Measurements from ENCODE around the gene PSRC1.
A peak's percentile ranks its signal among the peaks of the same experiment; 100 is the strongest.
"Not testable (repeated sequence)": the region's sequence is repeated elsewhere in the genome, so short reads cannot be mapped to it uniquely, and the experiment has no call there.

The PSRC1 gene

DNA sequence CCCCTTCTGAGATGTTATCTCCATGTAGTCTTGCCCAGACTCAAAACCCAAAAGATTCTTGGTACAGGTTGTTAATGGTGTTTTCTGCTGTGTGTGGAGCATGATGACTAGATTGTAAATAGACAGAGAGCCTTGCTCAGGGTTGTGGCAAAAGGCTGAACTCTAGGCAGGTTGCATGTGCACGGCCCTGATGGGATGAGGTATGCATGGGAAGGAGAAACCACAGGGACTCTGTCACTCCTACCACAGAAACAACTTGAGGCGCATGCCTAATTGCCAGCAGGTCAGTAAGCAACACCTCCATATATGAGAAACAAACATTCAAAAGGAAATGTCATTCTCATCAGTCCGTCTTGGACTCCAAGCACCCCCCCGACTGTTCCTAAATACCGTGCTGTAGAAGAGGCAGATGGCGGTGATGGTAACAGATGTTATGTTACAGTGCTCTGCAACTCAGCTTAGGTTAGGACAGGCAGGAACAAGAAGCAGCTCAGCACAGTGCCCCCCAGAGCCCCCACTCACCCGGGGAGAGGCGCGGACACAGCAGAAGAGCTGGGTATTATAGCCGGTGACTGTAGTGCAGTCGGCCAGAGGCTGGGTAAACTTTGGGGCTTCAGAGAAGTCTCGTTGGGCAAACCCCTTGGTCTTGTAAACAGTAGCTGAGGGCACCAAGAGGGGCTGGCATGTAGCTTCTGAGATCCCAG lies 12.9 kb upstream of the PSRC1 start:
- DNase-seq (ENCODE audit: low read depth): no peak

DNA sequence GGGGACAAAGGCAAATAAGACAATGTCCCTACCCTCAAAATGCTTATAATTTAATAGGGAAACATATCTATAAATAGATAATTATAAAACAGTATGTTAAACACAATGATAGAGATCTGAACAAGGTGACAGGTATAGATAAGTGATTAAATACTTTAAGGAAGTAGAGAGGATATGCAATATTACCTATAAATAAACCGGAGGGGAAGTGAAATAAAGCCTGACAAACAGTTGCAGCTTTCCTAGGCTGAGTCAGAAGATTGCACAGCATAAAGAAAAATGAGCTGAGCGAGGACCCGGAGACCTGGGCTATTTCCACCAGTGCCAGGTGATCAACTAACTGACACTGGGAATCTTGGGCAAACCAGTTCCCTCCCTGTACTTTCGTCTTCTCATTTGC lies 11.5 kb upstream of the PSRC1 start:
- no peak for DNase-seq (ENCODE audit: low read depth)

DNA sequence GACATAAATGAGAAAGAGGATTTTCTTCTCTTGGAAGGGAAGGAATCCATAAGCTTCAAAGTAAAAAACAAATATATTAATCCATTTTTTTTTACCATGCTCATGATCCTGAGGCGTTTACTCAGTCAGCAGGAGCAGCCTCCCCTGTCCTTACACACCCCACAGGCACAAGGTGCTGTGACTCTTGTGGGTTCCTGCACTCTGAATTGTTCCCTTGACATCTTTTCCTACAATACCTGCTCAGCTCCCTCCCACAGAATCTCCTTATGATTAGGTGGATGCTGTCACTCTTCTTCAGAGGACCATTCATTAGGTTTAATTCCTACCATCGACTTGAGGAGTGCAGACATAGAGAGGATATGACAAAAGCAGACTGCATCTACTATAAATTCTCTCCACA lies 10.1 kb upstream of the PSRC1 start:
- DNase-seq (ENCODE audit: low read depth): no peak

DNA sequence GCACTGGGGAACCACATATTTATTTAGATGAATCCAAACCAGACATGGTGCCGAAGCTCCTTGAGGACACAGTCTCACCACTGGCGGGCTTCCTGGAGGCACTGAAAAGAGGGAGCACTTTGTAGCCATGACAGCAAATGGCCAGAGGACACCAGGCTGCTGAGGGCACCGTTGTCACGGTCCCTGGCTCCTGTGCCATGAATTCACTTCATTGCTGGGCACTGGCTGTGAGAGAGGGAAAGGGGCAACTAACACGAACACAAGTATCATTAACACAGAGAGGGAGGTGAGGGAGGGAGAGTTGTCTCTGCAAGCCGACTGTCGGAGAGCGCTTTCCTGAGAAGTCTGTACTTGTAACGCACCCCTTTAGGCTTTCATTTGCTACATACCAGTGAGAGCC lies 9.4 kb upstream of the PSRC1 start:
- DNase-seq (ENCODE audit: low read depth): no peak

DNA sequence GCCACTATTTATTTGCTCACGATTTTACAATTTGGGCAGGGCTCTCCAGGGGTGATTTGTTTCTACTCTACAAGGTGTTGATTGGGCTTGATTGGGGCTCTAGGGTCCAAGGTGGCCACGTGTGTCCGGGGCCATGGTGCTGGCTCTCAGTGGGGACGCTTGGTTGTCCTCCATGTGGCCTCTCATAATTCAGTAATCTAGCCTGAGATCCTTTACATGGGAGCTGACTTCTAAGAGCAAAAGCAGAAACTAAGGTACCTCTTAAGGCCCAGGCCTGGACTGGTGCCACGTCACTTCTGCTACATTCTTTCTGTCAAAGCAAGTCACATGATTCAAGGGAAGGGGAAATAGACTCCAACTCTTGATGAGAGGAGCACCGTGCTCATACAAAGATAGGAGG lies 8.1 kb upstream of the PSRC1 start:
- DNase-seq (ENCODE audit: low read depth): no peak

DNA sequence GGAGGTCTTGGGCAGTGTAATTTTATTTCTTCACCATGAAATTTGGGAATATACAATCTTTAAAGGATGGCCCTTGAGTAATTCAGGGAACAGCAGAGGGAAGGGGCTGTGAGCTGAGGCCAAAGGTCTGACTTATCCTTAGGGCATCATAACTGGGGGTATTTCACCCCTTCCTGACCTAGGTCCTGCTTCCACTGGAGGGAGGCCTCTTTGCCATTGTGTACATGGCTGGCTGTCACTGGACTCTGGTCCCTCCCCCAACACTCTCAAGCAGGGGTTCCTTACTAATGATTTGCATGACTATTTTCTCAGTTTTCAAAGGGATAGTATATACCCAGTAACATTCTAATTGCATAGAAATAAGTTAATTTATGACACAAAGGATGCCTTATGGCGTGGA lies 7.2 kb upstream of the PSRC1 start:
- DNase-seq (ENCODE audit: low read depth): no peak

DNA sequence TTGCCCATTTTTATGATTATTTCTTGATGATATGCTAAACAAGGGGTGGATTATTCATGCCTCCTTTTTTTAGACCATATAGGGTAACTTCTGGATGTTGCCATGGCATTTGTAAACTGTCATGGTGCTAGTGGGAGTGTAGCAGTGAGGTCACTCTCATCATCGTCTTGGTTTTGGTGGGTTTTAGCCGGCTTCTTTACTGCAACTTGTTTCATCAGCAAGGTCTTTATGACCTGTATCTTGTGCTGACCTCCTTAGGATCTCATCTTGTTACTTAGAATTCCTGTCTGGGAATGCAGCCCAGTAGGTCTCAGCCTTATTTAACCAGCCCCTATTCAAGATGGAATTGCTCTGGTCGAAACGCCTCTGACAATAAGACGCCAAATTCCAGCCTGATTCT lies 3.8 kb upstream of the PSRC1 start:
- not testable (repeated sequence) for DNase-seq (ENCODE audit: low read depth)

DNA sequence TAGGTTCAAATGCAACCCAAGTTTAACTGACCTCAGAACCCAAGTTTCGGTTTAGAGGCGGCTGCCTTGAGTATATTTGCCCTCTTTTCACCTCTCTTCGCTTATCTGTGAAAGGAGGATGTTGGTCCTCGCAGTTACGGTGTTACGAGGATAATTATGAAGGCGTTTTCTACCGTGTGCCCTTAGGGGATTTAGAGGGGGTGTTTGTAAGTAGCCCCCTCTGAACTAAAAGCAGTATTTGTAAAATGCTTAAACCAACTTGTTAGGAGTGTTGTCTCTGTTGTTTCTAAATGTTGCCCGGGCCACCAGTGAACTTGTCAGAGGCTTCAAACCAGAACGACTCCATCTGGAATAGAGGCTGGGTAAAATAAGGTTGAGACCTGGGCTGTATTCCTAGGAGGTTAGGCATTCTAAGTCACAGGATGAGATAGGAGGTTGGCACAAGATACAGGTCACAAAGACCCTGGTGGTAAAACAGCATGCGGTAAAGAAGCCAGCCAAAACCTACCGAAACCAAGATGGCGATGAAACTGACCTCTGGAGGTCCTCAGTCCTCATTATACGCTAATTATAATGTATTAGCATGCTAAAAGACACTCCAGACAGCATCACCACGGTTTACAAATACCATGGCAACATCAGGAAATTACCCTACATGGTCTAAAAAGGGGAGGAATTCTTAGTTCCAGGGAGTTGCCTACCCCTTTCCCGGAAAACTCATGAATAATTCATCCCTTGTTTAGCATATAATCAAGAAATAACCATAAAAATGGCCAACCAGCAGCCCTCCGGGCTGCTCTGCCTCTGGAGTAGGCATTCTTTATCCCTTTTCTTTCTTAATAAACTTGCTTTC lies 1.0 kb upstream of the PSRC1 start:
- DNase-seq (ENCODE audit: low read depth): no peak

DNA sequence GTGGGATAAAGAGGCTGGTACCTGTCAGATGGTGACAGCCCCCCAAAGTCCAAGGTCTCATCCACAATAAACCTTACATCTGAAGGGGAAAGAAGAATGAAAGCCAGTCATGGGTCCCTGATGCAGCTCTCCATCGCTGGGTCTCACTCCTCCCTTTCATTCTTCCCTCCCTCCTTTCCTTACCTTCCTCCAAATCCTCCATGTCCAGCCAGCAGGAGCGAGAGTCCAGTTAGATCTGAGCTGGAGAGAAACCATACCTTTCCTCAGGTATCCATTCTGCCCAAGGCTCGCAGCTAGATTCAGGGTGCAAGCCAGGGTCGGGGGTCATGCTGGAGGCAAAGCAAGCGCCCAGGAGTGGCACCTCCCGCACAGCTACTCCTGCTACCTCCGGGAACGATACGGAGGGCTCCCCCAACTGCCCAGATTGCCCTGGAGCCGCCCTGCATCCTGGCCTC lies 421 bp downstream of the PSRC1 start:
- DNase-seq (ENCODE audit: low read depth): no peak

DNA sequence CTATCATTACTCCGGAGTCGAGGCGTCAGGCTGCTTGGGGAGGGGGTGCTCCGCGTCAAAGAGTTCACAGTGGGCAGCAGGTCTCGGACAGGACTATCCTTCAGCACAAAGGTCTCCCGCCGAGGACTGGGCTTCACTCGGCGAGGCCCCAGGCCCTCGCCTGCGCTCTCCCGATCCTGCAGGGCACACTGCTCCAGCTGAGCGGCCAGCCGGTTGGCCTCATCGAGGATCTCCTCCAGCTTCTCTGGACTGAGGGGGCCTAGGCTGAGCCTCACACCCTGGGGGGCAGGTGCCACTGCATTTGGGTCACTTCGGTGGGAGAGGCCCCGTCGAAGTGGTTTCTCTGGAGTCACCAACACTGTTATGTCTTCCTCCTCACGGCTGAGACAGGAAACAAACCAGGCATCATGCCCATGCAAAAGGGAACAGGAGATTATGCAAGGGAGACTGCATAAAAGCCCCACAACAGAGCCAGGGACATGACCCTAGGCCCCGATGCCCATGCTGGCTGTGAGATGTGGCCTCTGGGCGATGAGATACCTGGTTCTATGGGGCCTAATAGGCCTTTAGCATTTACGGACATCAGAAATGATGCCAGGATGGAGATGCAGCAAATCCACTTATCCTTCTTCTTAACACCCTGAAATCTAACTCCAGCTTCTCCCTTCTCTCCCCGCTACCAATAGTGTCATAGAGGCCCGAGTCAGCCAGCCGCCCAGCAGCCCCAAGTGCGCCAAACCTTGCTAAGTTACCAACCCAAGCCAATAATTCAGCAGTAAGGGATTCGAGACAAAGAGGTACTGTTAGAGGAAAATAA lies 1.1 kb downstream of the PSRC1 start:
- no peak for DNase-seq (ENCODE audit: low read depth)

DNA sequence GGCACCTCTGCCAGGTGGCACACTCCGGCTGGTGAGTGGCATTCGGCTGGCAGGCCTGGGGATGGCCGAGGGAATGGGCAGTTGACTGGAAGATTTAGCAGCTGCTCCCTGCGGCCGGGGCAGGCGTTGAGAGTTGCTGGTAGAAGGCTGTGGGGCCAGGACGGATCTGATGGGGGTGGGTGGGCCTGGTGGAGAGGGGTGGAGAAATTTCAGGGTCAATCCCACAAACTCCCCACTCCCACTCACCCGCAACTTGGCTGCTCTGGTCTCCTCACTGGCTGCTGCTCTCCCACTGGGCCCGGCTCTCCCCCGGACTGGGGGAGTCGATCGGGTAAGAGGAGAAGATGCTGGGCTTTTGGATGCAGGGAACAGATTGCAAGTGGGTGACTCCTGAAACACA lies 2.1 kb downstream of the PSRC1 start:
- no peak for DNase-seq (ENCODE audit: low read depth)

DNA sequence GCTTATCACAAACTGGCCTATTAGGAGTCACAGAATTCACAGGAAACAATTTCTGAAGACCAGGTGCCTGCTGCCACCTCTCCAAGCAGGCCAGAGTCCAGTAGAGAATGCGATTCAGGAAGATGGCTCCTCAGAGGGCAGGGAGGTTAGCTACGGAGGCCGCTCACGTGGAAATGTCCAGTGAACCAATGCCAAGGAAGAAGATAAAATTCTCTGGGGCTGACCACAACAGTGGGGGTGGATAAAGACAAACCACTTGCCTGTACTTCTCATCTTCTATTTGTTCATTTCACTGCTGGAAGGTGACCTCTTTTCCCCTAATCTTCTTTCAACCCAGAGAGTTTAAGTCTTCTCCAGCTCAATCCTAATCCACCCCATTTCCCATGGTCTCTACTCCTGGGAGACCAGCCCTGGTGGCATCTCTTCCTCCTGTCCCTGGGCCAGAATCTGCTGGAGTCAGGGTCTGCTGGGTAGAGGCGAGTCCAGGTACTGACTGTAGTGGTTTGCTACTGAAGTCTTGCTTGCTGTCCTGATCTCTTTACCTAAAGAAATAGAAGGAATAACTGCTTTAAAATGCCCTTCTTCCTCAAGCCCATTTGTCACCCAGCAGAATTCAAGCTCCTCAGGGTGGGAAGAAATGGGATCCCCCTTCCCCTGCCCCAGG lies 3.2 kb downstream of the PSRC1 start:
- no peak for DNase-seq (ENCODE audit: low read depth)

DNA sequence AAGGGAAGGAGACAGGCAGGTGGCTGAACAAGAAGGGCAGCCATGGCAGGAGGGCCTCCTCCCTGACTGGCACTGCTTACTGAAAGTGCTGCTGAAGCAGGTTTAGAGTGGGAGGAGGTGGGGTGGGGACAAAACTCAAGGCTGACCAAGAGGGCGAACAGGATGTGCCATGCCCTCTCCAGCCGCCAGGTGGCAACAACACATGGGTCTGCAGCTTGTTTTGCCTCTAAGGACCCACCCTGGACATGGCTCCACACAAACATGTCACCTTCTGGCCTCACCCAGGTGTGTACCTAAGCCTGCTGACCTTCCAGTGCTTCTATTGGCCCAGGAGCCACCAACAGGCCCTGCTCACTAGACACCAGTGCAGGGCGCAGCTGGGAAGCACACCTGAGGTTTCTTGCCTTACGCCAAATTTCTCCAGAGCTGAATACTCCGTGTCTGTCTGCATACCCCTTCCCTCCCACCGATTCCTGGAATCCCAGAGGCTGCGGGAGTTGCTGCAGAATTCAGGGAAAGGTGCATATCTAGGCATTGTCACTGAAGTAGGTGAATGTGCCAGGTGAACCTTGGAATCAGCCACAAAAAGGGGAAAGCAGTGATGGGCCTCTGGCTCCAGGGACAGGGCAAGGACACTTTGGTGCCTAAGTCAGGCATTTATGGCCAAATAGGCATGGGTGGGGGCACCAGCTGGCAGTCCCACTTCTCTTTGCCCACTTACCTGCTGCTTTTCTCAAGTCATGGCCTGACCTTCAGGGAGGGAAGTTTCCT lies 5.3 kb downstream of the PSRC1 start:
- DNase-seq (ENCODE audit: low read depth): peak; percentile 29

DNA sequence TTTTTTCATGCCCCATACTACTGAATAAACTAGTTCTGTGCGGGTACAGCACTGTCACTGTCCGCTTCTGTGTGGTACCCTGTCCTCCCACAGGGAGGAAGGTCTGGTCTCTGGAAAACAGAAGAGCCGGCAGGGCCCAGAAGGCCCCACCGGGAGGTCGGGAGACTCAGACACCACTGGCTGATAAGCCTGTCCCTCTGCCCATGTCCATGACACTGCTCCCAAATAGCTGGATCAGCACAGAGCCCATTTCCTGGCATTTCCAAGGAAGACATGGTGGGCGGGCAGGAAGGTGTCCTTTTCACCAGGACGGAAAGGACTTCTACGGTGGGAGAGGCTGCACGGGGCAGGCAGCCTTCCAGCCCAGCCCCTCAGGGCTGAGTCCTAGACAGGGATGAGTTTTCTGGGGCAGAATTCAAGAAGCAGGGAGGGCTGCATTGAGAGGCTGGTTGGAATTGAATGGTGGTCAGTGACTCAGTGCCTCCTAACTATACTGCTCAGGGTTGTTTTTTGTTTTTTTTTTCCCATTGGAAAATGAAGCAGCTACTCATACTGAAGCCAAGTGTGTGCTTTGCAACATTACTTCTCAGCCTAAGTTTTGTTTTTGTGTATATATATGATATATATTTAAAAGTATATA lies 7.1 kb downstream of the PSRC1 start:
- no peak for DNase-seq (ENCODE audit: low read depth)

DNA sequence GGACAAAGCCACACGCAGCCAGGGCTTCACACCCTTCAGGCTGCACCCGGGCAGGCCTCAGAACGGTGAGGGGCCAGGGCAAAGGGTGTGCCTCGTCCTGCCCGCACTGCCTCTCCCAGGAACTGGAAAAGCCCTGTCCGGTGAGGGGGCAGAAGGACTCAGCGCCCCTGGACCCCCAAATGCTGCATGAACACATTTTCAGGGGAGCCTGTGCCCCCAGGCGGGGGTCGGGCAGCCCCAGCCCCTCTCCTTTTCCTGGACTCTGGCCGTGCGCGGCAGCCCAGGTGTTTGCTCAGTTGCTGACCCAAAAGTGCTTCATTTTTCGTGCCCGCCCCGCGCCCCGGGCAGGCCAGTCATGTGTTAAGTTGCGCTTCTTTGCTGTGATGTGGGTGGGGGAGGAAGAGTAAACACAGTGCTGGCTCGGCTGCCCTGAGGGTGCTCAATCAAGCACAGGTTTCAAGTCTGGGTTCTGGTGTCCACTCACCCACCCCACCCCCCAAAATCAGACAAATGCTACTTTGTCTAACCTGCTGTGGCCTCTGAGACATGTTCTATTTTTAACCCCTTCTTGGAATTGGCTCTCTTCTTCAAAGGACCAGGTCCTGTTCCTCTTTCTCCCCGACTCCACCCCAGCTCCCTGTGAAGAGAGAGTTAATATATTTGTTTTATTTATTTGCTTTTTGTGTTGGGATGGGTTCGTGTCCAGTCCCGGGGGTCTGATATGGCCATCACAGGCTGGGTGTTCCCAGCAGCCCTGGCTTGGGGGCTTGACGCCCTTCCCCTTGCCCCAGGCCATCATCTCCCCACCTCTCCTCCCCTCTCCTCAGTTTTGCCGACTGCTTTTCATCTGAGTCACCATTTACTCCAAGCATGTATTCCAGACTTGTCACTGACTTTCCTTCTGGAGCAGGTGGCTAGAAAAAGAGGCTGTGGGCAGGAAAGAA lies 8.1 kb downstream of the PSRC1 start:
- no peak for DNase-seq (ENCODE audit: low read depth)

DNA sequence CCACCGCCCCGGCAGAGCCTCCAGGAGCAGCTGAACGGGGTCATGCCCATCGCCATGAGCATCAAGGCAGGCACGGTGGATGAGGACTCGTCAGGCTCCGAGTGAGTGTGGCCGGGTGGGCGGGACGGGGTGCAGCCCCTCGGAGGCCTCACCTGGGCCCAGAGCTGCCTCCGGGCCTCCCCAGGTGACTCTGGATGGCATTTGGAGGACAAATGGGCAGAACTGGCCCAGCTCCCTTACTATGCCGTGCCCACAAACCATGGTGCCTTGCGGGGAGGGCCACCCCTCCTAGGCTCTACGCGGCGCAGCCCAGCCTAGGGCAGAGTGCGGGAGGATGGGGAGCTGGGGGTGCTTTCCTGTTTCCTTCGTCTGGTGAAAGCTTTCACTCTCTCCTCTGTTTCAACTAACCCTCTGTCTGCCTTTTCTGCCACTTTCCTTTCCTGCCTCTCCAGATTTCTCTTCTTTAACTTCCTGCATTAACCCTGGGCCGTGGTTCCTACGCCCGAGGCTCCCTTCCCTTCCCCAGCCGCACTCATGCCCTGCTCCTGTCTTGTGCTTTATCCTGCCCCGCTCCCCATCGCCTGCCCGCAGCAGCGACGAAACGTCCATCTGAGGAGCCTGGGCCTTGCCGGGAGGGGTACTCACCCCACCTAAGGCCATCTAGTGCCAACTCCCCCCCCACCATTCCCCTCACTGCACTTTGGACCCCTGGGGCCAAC lies 9.2 kb downstream of the PSRC1 start:
- no peak for DNase-seq (ENCODE audit: low read depth)

DNA sequence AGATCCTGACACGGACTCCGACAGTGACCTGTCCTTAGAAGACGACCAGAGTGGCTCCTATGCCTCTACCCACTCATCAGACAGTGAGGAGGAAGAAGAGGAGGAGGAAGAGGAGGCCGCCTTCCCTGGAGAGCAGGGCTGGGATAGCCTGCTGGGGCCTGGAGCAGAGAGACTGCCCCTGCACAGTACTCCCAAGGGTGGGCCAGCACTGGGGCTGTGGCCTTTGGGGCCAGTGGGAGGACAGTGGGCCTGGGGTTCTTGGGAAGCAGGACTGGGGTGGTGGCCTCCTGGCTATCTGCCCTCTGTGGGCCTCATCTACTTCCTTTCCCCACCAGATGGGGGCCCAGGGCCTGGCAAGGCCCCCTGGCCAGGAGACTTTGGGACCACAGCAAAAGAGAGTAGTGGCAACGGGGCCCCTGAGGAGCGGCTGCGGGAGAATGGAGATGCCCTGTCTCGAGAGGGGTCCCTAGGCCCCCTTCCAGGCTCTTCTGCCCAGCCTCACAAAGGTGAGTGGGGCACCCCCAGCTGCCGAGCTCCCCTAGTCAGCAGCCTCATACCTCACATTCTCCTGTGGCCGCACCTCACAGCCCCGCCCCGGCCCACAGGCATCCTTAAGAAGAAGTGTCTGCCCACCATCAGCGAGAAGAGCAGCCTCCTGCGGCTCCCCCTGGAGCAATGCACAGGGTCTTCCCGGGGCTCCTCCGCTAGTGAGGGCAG lies 10.0 kb downstream of the PSRC1 start:
- no peak for DNase-seq (ENCODE audit: low read depth)

Data from T follicular helper cell (primary cell).